C4-2B (cell line): ENCODE results near the gene ADAMTSL1.

ENCODE experiments used
- CTCF ChIP-seq: fragments of 450-650 bp; conservative IDR thresholded peaks from 2 replicates; pipeline ENCODE4 v1.5.1; 2017; ENCODE audit warnings: mild to moderate bottlenecking
- ZFX ChIP-seq: fragments of 450-650 bp; IDR thresholded peaks from 2 replicates; pipeline ENCODE4 v1.6.1; 2017

GRCh38 chr9:18665947-18666346, 192.0 kb downstream of the ADAMTSL1 start:
- no peak for TF ChIP-seq CTCF
- TF ChIP-seq ZFX = no peak
